ENCODE results near the gene SLC35E2B.
A peak's percentile ranks its signal among the peaks of the same experiment; 100 is the strongest.
"Not testable (repeated sequence)": the region's sequence is repeated elsewhere in the genome, so short reads cannot be mapped to it uniquely, and the experiment has no call there.

The SLC35E2B gene

DNA sequence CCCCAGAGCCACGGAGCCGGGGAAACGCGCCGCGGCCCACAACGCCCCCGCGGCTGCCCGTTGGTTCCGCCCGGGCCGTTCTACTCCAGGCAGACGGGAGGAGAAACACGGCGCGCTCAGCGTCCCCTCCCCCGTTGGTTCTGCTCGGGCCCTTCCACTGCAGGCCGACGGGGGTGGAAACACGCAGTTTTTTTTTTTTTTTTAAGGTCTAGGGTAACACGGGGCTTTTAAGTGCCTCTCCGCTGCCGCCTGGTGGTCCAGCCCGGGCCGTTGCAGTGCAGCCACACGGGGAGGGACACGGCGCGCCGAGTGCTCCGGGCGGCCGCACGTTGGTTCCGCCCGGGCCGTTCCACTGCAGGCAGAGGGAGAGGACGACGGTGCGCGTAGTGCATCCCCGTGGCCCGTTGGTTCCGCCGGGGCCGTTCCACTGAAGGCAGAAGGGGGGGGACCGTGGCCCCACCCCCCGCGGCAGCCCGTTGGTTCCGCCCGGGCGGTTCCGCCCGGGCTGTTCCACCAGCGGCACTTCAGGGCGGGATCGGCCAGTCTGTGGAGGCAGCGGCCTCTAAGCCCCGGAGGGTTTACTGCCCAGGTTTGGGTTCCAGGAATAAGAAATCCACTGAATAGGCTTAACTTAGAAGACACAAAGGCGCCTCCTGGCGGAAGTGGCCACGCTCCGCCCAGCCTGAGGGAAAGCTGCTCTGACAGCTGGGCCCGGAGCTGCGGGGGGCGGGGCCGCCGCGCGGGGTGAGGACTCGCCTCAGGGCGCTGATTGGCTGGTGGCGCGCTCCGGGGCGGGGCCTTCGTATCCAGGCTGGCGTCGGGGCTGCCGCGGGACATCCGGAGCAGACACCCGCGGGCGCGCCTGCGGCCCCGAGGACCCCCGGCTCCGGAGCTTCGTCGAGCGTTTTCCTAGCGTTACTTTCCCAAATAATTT is at the start of gene SLC35E2B:
SLC35E2B (minus strand) TSS at position 82 of the 934 bp plus-strand sequence. CDS start 16,096 bp downstream, outside the sequence.
- peak; percentile 43 for DNase-seq

- not testable (repeated sequence) for DNase-seq
Observed at GRCh38 chr1:1741013-1741412, 48.4 kb upstream of the SLC35E2B start.

DNA sequence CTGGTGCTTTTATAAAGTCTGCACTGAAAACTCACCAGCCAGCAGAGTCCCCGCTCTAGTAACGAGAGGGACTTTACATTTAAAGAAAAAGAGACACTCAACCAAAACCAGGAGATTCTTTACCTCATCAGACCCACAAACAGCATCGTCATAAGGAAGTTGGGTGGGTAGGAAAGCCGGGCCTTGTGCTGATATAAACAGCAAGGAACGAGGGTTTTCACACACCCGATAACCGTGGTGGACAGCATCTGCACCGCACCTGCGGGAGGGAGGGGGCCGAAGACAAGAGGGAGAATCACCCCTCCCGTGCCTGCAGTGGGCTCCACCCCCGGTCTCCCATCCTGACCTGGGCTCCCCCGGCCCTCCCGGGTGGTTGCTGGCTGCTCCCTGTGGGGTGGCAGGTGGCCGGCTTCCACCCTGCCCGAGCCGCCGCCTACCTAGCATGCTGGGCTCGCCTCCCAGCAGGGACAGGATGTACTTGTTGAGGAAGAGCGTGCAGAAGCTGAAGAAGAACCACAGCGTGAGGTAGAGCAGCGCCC is 46.3 kb upstream of the SLC35E2B start:
- not testable (repeated sequence) for DNase-seq

- DNase-seq: not testable (repeated sequence)
Observed at GRCh38 chr1:1737675-1738590, 45.3 kb upstream of the SLC35E2B start.

- DNase-seq: no peak
Observed at GRCh38 chr1:1732381-1732780, 39.8 kb upstream of the SLC35E2B start.

DNA sequence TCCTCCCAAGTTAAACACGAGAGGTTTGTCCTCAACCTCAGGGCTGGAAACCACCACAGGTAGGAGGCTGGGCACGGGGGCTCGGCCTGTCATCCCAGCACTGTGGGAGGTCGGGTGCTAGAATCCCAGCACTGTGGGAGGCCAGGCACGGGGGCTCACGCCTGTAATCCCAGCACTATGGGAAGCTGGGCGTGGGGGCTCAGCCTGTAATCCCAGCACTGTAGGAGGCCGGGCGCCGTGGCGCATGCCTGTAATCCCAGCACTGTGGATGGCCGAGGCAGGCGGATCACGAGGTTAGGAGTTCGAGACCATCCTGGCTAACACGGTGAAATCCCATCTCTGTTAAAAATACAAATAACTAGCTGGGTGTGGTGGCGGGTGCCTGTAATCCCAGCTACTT is 38.3 kb upstream of the SLC35E2B start:
- no peak for DNase-seq

DNA sequence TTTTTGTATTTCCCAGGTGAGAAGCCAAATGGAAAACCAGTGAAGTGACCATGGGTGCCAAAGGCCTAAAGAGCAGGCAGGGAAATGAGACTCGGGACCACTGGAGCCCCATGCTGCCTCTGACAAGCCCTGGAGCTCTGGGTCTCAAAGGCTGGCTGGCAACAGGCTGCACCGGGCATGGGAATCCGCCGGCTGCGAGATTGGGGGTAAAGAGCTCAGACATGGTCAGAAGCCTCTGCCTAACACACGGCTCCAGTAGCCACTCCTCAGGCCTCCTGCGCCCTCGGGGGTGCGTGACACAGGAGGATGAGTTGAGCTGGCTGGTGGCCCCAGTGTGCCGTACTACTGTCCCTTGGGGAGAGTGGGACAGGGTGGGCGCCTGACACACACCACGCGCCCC is 37.6 kb upstream of the SLC35E2B start:
- DNase-seq: not testable (repeated sequence)

DNA sequence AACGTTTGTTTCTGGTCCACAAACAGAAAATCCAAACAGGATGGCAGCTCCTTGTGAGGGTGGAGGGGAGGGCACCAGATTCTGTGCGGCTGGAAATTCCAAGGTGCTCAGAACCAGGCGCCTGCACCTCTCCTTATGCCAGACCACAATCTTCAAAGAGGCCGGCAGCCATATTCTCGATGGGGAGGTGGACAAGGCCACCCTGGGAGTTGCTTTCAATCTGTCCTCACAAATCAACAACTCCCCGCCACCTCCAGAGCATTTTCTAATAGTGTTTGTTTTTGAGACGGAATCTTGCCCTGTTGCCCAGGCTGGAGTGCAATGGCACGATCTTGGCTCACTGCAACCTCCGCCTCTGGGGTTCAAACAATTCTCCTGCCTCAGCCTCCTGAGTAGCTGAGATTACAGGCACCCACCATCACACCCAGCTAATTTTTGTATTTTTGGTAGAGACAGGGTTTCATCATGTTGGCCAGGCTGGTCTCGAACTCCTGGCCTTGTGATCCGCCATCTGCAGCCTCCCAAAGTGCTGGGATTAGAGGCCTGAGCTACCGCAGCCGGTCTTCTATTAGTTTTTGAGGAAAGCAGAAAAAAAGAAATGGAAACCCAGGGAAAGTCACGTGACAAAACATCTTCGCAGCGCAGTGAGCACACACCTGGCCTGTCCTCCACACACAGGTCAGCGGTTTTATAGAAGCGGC is 36.7 kb upstream of the SLC35E2B start:
- DNase-seq: not testable (repeated sequence)

DNA sequence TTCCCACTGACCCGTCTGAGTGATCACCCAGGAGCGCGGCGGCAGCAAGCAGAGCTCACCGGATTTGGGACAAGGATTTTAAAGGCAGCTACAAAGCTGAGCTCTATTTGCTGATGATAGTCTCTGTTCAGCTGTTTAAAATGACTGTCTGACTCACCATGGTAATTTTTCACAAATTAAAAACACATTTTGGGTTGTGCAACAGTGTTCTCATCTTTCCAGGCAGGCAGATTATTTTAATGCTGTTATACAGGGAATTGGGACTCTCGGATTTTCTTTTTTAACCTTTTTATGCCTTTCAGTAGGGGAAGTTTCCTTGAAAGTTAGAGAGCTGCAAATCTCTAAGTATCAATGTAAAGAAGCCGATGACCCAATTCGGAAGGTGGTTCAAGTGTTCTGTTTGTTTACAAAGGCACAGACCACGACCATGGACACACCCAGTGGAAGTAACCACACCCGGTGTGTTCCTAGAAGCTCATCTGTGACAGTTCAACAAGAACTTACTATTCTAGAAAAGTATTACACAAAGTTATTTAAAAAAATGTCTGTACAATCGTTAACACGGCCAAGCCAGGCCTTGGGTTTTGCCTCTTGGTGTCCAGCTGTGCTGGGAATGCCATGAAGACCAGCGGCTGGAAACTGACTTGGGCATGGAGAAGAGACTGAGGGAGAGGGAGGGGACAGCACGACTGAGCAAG is 35.9 kb upstream of the SLC35E2B start:
- not testable (repeated sequence) for DNase-seq

GRCh38 chr1:1727131-1727651 is 34.6 kb upstream of the SLC35E2B start:
- not testable (repeated sequence) for DNase-seq

GRCh38 chr1:1726088-1726487 is 33.5 kb upstream of the SLC35E2B start:
- not testable (repeated sequence) for DNase-seq

- peak; percentile 95 for DNase-seq
Observed at GRCh38 chr1:1724035-1724864, 31.7 kb upstream of the SLC35E2B start, which contains the start of gene CDK11A. Gene CDK11A (minus strand): TSS chr1:1724357. CDS start chr1:1722818, 1,539 bp downstream.

- DNase-seq: no peak
Observed at GRCh38 chr1:1721201-1721600, 28.6 kb upstream of the SLC35E2B start.

DNA sequence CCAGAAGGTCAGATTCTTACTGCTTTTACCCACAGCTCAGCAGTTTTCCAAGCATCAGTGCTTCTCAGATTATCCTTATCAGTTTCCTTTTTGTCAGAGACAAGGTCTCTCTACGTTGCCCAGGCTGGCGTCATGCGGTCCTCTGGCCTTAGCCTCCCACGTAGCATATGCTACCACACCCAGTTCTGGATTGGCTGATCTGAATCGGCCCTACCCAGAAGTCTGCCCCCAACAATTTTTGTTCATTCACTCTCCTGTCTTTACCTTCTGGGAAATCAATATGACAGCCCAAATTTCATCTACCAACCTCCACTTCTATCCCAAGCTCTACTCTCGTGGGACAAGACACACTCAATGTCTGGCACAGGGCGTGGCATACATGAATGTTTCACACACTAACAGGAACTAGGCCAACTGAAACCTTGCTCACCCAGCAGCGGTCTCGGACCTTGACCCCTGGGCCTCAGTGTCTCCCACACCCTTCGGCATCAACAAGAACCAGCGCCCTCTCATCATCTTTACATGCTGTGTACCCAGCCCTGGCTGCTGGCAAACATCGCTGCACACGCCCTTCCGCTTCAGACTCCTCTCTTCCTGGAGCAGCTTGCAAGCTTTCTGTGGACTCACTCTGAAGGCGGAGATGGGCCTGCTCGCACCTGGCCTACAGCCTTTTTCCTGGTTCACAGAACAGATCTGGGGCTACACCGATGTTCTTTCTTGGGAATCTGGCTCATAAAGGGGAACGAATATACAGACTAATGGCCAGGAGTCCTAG is 22.7 kb upstream of the SLC35E2B start:
- not testable (repeated sequence) for DNase-seq

DNA sequence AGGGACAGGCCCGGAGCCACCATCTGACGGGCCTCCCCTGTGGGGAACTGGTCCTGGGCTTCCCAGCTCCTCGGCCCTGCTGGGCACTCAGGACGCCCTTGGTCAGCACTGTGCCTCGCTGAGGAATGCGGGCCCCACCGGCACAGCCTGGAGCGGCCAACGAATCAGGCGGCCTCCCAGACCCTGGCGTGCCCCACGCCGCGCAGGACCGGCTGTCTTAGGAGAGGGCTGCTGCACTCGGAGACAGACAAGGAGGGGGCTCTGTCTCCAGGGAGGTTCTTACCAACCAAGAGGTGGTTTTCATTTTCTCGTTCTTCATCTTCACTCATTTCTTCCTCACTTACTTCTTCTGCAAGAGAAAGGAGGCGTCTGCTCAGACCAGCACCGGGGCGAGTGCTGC is 15.3 kb upstream of the SLC35E2B start:
- DNase-seq: not testable (repeated sequence)

- DNase-seq: not testable (repeated sequence)
Observed at GRCh38 chr1:1707241-1707640, 14.6 kb upstream of the SLC35E2B start.

- DNase-seq: not testable (repeated sequence)
Observed at GRCh38 chr1:1705623-1706022, 13.0 kb upstream of the SLC35E2B start.

- DNase-seq: not testable (repeated sequence)
Observed at GRCh38 chr1:1704284-1704957, 11.8 kb upstream of the SLC35E2B start.

GRCh38 chr1:1703796-1704195 is 11.2 kb upstream of the SLC35E2B start:
- no peak for DNase-seq
